ENCODE data around the gene FCHSD2.

DNA sequence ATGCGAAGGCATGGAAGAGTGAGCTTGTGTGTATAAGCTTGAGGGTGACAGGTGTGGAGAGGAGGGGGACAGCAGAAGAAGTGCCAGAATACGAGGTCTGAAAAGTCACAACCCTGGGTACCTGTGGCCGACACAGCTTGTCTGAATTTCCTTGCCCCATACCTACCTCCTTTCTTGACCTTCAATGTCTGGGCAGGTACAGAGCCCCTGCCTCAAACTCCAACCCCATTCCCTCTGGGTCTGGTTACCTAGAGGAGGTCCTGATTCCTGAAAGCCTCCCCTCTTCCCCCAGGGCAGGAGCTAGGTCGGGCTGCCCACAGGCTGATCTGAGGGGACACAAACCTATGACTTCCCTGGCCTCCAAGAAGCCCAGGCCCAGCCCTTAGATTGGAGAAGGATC lies 36.6 kb upstream of the FCHSD2 start:
- TF ChIP-seq CTCF (IDR thresholded peaks at IDR 0.05): no peak
- no peak for TF ChIP-seq EZH2 (IDR thresholded peaks at IDR 0.05)
